Endothelial cell of umbilical vein (primary cell): ENCODE measurements around the gene CRY2. TPM values are rescaled to one million over a fixed set of nuclear protein-coding genes. Genes with fewer than 3 reads are reported as not detected.

Experiments used
- BruUV-seq: library from RNA; stranded (reverse); fragments of 400-500 nt; replicated peaks from 2 replicates; lab custom pipeline; 2021; lab: Mats Ljungman, UMichigan
- CTCF ChIA-PET: fragments of 300-600, 350-600 bp; sonication (Branson Sonifier 250); formaldehyde crosslinking; loops from one replicate; lab custom pipeline; 2021; ENCODE audit warnings: antibody characterized with exemption, inconsistent platforms; lab: Charles Lee
- POLR2A ChIA-PET: fragments of 300-600, 350-600 bp; sonication (Branson Sonifier 250); formaldehyde crosslinking; loops from one replicate; lab custom pipeline; 2021; ENCODE audit warnings: antibody characterized with exemption, inconsistent platforms; lab: Charles Lee
- DNase-seq: peaks from one replicate; pipeline ENCODE4 v3.0.0-alpha.2; 2011; ENCODE audit warnings: low read depth, low spot score
- FAIRE-seq: peaks from 2 replicates; lab custom pipeline; 2011; peaks lifted over from hg19 to GRCh38; lab: Jason Lieb, UNC
- H2AFZ ChIP-seq: 2 replicates; pipeline ENCODE4 v1.6.0; 2012; ENCODE audit warnings: low read depth, low read length, control low read depth, inconsistent platforms
- H3K27ac ChIP-seq: 2 replicates; pipeline ENCODE4 v1.5.1; 2011; ENCODE audit warnings: low read depth, mild to moderate bottlenecking, control low read depth, low read length, moderate library complexity; ENCODE audit not compliant: insufficient read depth
- H3K27me3 ChIP-seq, 2 experiments: 2 replicates each; pipeline versions ENCODE4 v1.6.0 to v1.6.1; 2011; ENCODE audit warnings: low read length in 2 of 2, mixed read lengths in 1 of 2; ENCODE audit not compliant: control insufficient read depth in 2 of 2, insufficient read depth in 2 of 2
- H3K36me3 ChIP-seq, 2 experiments: 2 replicates in 1 of 2; 3 replicates in 1 of 2; pipeline ENCODE4 v1.5.1; 2011; ENCODE audit warnings: low read length in 2 of 2, mild to moderate bottlenecking in 1 of 2, moderate library complexity in 1 of 2; ENCODE audit not compliant: control insufficient read depth in 2 of 2, insufficient read depth in 2 of 2; ENCODE audit errors: extremely low read depth in 1 of 2
- H3K4me1 ChIP-seq: 3 replicates; pipeline ENCODE4 v1.5.1; 2011; ENCODE audit warnings: mild to moderate bottlenecking, low read length; ENCODE audit not compliant: control insufficient read depth, insufficient read depth; ENCODE audit errors: extremely low read depth
- H3K4me2 ChIP-seq: 2 replicates; pipeline ENCODE4 v1.6.1; 2011; ENCODE audit warnings: low read length, control low read depth, mixed read lengths; ENCODE audit not compliant: insufficient read depth
- H3K4me3 ChIP-seq, 3 experiments: fragments of 200-600 bp in 1 of 3; sonication (generic), shearing (Covaris generic) in 1 of 3; replicated peaks in 1 of 3; 2 replicates each; pipeline ENCODE4 v1.5.1; 2011 to 2016; ENCODE audit warnings: control low read depth in 3 of 3, low read length in 3 of 3, mild to moderate bottlenecking in 2 of 3, inconsistent platforms in 1 of 3, low read depth in 1 of 3, moderate library complexity in 1 of 3; ENCODE audit not compliant: insufficient read depth in 1 of 3
- H3K79me2 ChIP-seq: 2 replicates; pipeline ENCODE4 v1.6.0; 2012; ENCODE audit warnings: low read length, inconsistent platforms; ENCODE audit not compliant: control insufficient read depth, insufficient read depth
- H3K9ac ChIP-seq: replicated peaks from 2 replicates; pipeline ENCODE3; 2011; ENCODE audit warnings: low read length, control low read depth; ENCODE audit not compliant: insufficient read depth; ENCODE audit errors: extremely low read depth
- H3K9me1 ChIP-seq: replicated peaks from 3 replicates; pipeline ENCODE4 v1.6.0; 2011; ENCODE audit warnings: mild to moderate bottlenecking, low read length; ENCODE audit not compliant: control insufficient read depth, insufficient read depth; ENCODE audit errors: extremely low read depth
- H3K9me3 ChIP-seq: replicated peaks from 2 replicates; pipeline ENCODE4 v1.5.1; 2012; ENCODE audit warnings: low read length, inconsistent platforms; ENCODE audit not compliant: control insufficient read depth, insufficient read depth
- H4K20me1 ChIP-seq: replicated peaks from 2 replicates; pipeline ENCODE3; 2011; ENCODE audit warnings: mild to moderate bottlenecking, low read length; ENCODE audit not compliant: control insufficient read depth, insufficient read depth; ENCODE audit errors: extremely low read depth
- FOS ChIP-seq: IDR thresholded peaks from 2 replicates; pipeline ENCODE4 v1.6.1; 2011; ENCODE audit warnings: mild to moderate bottlenecking, low read length, moderate library complexity, borderline replicate concordance; ENCODE audit not compliant: insufficient read depth
- POLR2A ChIP-seq: IDR thresholded peaks from 2 replicates; pipeline ENCODE4 v1.6.1; 2012; ENCODE audit warnings: low read depth, mild to moderate bottlenecking, control low read depth, low read length
- POLR2AphosphoS5 ChIP-seq: IDR thresholded peaks from 2 replicates; pipeline ENCODE4 v1.6.1; 2012; ENCODE audit warnings: low read depth, mild to moderate bottlenecking, control low read depth, low read length, moderate library complexity; ENCODE audit not compliant: insufficient read depth
- dilution Hi-C: fragments of 300-500 bp; cut with MboI; formaldehyde crosslinking; loops from one replicate; pipeline ENCODE4 v1.15.0; 2019; ENCODE audit warnings: low sequenced_read_pairs; ENCODE audit not compliant: extremely low pct_ligation_motif_present
- intact Hi-C: fragments of 100-400 bp; cut with micrococcal nuclease; formaldehyde crosslinking; loops from one replicate; pipeline ENCODE4 v1.10.0; 2022
- polyA plus RNA-seq, 4 experiments: library from polyadenylated mRNA; depleted of rRNA in 3 of 4; stranded (reverse) in 3 of 4; unstranded in 1 of 4; fragments of >200 nt; gene quantifications; 2 replicates each; pipeline versions ENCODE4 v1.2.1 to v1.2.3, GENCODE V29; 2011 to 2012; ENCODE audit warnings: missing spikeins in 1 of 4
- total RNA-seq: library from RNA; stranded (reverse); gene quantifications from 2 replicates; pipeline ENCODE4 v1.2.3, GENCODE V29; 2021
- TF ChIP-seq, protein P1 (sequence below), 2 donors: IDR thresholded peaks; 1 replicate in 1 of 2; 2 replicates in 1 of 2; pipeline ENCODE4 v1.5.1; 2011; ENCODE audit warnings: low read length in 2 of 2, mild to moderate bottlenecking in 2 of 2, moderate library complexity in 2 of 2, control low read depth in 1 of 2, inconsistent platforms in 1 of 2, low read depth in 1 of 2; ENCODE audit not compliant: insufficient read depth in 1 of 2; ENCODE audit errors: extremely low read depth in 1 of 2

Gene CRY2
- total and polyA plus RNA-seq, 2 donors (not counting 3 experiments of a cell fraction or from before 2014, with no cell fraction given), result 7.7 to 11.7 TPM

DNA sequence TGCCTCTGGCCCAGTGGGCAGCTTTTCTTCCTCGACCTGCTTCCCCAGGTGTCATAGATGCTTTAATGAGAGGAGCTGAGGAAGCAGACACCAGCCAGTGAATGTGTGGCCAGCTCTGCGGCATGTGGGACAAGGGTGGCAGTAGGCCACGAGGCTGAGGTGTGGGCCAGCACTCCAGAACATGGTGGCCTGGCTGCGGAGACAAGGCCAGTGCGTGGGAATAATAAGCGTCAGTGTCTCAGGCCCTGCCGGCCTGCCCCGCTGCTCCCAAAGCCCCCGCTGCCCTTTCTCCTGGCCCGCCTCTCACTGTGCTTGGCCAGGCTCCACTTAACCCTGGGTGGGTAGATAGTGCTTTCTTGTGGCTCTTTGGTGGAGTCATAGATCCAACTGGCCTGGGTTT lies 40.3 kb downstream of the CRY2 start:
- Histone ChIP-seq H3K9ac (no peak overlapping the region), H3K27me3 (peaks cover 4 to 5% of the 10 kb centered on the region in 2 experiments), H3K9me1 (no peaks in the 10 kb centered on the region), H3K4me1 (no peaks in the 10 kb centered on the region), H3K36me3 (no peaks in the 10 kb centered on the region), H3K4me2 (no peak overlapping the region), H4K20me1 (no peaks in the 10 kb centered on the region), H3K79me2 (no peaks in the 10 kb centered on the region), H2AFZ (no peak overlapping the region), H3K27ac (no peak overlapping the region), H3K9me3 (no peaks in the 10 kb centered on the region), H3K4me3 (no peak overlapping the region)
- POLR2A ChIA-PET, result no interaction called here
- dilution Hi-C loops, result no loop called here
- FAIRE-seq (no peak), DNase-seq (no peak)
- no TSS peak for BruUV-seq
- no peak for TF ChIP-seq POLR2AphosphoS5
- intact Hi-C loops, result no loop called here
- CTCF ChIA-PET, result no interaction called here

DNA sequence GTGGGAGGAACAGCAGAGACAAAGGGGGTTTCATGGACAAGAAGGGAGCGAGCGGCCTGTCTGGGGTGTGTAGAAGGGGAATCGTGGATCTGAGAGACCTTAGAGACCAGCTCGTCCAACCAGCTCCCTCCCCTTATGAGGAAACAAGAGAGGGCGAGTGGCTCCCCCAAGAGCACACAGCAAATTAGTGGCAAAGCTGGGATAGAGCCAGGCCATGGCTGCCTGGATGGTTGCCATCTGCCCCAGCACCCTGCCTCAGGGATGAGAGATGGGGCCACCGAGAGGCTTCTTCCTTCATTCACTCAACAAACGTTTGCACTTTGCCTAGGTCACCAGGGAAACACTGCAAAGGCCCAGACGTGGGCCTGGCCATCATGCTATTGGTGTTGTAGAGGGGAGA lies 42.3 kb downstream of the CRY2 start:
- TF ChIP-seq, protein P1, sequence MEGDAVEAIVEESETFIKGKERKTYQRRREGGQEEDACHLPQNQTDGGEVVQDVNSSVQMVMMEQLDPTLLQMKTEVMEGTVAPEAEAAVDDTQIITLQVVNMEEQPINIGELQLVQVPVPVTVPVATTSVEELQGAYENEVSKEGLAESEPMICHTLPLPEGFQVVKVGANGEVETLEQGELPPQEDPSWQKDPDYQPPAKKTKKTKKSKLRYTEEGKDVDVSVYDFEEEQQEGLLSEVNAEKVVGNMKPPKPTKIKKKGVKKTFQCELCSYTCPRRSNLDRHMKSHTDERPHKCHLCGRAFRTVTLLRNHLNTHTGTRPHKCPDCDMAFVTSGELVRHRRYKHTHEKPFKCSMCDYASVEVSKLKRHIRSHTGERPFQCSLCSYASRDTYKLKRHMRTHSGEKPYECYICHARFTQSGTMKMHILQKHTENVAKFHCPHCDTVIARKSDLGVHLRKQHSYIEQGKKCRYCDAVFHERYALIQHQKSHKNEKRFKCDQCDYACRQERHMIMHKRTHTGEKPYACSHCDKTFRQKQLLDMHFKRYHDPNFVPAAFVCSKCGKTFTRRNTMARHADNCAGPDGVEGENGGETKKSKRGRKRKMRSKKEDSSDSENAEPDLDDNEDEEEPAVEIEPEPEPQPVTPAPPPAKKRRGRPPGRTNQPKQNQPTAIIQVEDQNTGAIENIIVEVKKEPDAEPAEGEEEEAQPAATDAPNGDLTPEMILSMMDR (IDR thresholded peaks at IDR 0.05; ENCODE audit: extremely low read depth in 1 of 2, insufficient read depth in 1 of 2, low read depth in 1 of 2, low read length in 2 of 2), result no peak
- TF ChIP-seq FOS (no peak), POLR2A (no peak)
- H2AFZ ChIP-seq, result no peak overlapping the region
- H3K79me2 ChIP-seq, result no peaks in the 10 kb centered on the region
- DNase-seq (no peak), FAIRE-seq (no peak)
- ChIA-PET POLR2A (no interaction called here), CTCF (interaction anchor here (0.6 kb wide), 1 partner anchor 536 kb away, joined by 3 read pairs; no protein-coding TSS in a partner anchor)
- H3K4me3 ChIP-seq, result no peak overlapping the region
- H4K20me1 ChIP-seq, result no peaks in the 10 kb centered on the region
- intact Hi-C loops (no loop called here), dilution Hi-C loops (no loop called here)
- H3K4me2 ChIP-seq, result no peak overlapping the region
- peaks cover 4 to 5% of the 10 kb centered on the region in 2 experiments for H3K27me3 ChIP-seq
- no peak overlapping the region for H3K9ac ChIP-seq
- H3K9me3 ChIP-seq, result no peaks in the 10 kb centered on the region
- no peak overlapping the region for H3K27ac ChIP-seq
- no peaks in the 10 kb centered on the region for H3K9me1 ChIP-seq
- H3K36me3 ChIP-seq, result no peaks in the 10 kb centered on the region
- no TSS peak for BruUV-seq
- no peaks in the 10 kb centered on the region for H3K4me1 ChIP-seq
